ENCODE results near the gene SAMD10.

The SAMD10 gene

DNA sequence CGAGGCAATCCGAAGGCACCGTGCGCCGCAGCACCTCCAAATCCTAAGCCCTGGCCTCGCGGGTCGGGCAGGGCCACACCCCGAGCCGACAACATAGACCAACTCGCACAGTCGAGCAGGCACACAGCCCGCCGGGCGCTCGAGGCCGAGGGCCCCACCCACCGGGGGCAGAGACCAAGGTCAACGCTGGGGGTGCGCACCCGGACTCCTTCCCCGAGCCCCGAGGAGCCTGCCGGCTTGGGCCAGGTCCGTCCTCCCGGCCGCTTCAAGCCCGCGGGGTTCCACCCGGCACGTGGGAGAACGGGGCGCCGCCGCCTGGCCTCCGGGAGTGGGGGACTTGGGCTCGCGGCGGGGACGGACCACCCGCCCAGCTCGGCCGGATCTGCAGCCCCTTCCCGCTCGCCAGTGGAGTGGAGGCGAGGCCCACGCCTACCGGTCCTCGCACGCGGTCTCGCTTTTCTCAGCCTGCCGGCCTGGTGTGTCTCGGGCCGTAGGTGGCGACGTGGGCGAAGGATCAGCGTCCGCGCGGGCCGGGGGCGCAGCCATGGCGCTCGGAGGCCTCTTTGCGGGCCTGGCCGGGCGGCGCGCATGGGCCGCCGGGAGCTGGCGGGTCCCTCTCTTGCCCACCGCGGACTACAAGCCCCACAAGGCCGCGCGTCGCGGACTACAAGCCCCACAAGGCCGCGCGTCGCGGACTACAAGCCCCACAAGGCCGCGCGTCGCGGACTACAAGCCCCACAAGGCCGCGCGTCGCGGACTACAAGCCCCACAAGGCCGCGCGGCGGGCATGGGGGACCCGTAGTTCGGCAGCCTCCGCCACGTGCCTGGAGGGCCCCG lies 23.4 kb downstream of the SAMD10 start, which contains the start of gene UCKL1:
Gene UCKL1, minus strand, starts transcription at position 590 of the 837 bp plus-strand sequence. Its CDS starts 44 bp downstream, at position 546.
- Histone ChIP-seq H3K4me3 (ENCODE audit: low read depth, low read length) (peak within 1 kb of the TSS; percentile 99), H3K4me1 (ENCODE audit: control insufficient read depth, insufficient read depth, low read length) (peaks cover 4% of the 10 kb centered on the region; the same call in 1 of the 2 replicates), H3K9me3 (ENCODE audit: control insufficient read depth, insufficient read depth, low read depth, low read length) (no peaks in the 10 kb centered on the region), H3K27ac (ENCODE audit: extremely low read depth, low read depth, low read length) (peak within 1 kb of the TSS; percentile 94), H3K36me3 (ENCODE audit: control insufficient read depth in 2 of 2, insufficient read depth in 1 of 2, low read length in 2 of 2) (peaks cover 0 to 30% of the 10 kb centered on the region in 2 experiments; a peak in 1 of 3 replicates)
- CTCF ChIA-PET: interaction anchor here (0.5 to 1.4 kb wide), 5 partner anchors 9 to 63 kb away, joined by 3 to 5 read pairs (median 3); no protein-coding TSS in a partner anchor
- POLR2A ChIA-PET: interaction anchor here (0.6 to 2.7 kb wide), 14 partner anchors 8 to 248 kb away, joined by 3 to 21 read pairs (median 3); partner anchors contain the start of genes ARFRP1, PRPF6, TCEA2 and TPD52L2
- TF ChIP-seq GLIS2 (tag by site-specific recombination; IDR thresholded peaks at IDR 0.05): peak; percentile 91
- TF ChIP-seq, protein P1, sequence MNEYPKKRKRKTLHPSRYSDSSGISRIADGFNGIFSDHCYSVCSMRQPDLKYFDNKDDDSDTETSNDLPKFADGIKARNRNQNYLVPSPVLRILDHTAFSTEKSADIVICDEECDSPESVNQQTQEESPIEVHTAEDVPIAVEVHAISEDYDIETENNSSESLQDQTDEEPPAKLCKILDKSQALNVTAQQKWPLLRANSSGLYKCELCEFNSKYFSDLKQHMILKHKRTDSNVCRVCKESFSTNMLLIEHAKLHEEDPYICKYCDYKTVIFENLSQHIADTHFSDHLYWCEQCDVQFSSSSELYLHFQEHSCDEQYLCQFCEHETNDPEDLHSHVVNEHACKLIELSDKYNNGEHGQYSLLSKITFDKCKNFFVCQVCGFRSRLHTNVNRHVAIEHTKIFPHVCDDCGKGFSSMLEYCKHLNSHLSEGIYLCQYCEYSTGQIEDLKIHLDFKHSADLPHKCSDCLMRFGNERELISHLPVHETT (tag by site-specific recombination; IDR thresholded peaks at IDR 0.05): 0 out of 2 replicates have a peak, but pooled peaks have one; percentile 27
- no peak for TF ChIP-seq ZNF610 (tag by site-specific recombination; IDR thresholded peaks at IDR 0.05; ENCODE audit: borderline replicate concordance)
- TF ChIP-seq ZNF843 (tag by site-specific recombination; IDR thresholded peaks at IDR 0.05): 0 out of 2 replicates have a peak, but pooled peaks have one; percentile 44
- TF ChIP-seq, protein P2, sequence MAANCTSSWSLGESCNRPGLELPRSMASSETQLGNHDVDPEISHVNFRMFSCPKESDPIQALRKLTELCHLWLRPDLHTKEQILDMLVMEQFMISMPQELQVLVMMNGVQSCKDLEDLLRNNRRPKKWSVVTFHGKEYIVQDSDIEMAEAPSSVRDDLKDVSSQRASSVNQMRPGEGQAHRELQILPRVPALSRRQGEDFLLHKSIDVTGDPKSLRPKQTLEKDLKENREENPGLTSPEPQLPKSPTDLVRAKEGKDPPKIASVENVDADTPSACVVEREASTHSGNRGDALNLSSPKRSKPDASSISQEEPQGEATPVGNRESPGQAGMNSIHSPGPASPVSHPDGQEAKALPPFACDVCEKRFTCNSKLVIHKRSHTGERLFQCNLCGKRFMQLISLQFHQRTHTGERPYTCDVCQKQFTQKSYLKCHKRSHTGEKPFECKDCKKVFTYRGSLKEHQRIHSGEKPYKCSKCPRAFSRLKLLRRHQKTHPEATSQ (tag by site-specific recombination; IDR thresholded peaks at IDR 0.05): peak; percentile 86
- TF ChIP-seq ZNF658 (tag by site-specific recombination; IDR thresholded peaks at IDR 0.05): no peak
- TF ChIP-seq EGR2 (tag by site-specific recombination; IDR thresholded peaks at IDR 0.05; ENCODE audit: low read depth): peak; percentile 94
- TF ChIP-seq ZNF558 (tag by site-specific recombination; IDR thresholded peaks at IDR 0.05): no peak
- 0 out of 2 replicates have a peak, but pooled peaks have one; percentile 14 for TF ChIP-seq ZEB2 (tag by site-specific recombination; IDR thresholded peaks at IDR 0.05)
- peak; percentile 76; the same call in 1 of the 2 replicates for TF ChIP-seq ZFP69B (tag by site-specific recombination; IDR thresholded peaks at IDR 0.05)
- TF ChIP-seq, protein P3, sequence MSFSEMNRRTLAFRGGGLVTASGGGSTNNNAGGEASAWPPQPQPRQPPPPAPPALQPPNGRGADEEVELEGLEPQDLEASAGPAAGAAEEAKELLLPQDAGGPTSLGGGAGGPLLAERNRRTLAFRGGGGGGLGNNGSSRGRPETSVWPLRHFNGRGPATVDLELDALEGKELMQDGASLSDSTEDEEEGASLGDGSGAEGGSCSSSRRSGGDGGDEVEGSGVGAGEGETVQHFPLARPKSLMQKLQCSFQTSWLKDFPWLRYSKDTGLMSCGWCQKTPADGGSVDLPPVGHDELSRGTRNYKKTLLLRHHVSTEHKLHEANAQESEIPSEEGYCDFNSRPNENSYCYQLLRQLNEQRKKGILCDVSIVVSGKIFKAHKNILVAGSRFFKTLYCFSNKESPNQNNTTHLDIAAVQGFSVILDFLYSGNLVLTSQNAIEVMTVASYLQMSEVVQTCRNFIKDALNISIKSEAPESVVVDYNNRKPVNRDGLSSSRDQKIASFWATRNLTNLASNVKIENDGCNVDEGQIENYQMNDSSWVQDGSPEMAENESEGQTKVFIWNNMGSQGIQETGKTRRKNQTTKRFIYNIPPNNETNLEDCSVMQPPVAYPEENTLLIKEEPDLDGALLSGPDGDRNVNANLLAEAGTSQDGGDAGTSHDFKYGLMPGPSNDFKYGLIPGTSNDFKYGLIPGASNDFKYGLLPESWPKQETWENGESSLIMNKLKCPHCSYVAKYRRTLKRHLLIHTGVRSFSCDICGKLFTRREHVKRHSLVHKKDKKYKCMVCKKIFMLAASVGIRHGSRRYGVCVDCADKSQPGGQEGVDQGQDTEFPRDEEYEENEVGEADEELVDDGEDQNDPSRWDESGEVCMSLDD (tag by site-specific recombination; IDR thresholded peaks at IDR 0.05): peak; percentile 77
- peak; percentile 99 for TF ChIP-seq ZFHX2 (tag by site-specific recombination; conservative IDR thresholded peaks at IDR 0.05)
- TF ChIP-seq ZNF600 (tag by site-specific recombination; IDR thresholded peaks at IDR 0.05): peak; percentile 77
- peak; percentile 94 for TF ChIP-seq ZXDB (tag by site-specific recombination; IDR thresholded peaks at IDR 0.05)
- TF ChIP-seq ZNF132 (tag by site-specific recombination; IDR thresholded peaks at IDR 0.05; ENCODE audit: borderline replicate concordance): no peak
- TF ChIP-seq ZNF202 (tag by site-specific recombination; IDR thresholded peaks at IDR 0.05; ENCODE audit: borderline replicate concordance): no peak
- TF ChIP-seq, protein P4, sequence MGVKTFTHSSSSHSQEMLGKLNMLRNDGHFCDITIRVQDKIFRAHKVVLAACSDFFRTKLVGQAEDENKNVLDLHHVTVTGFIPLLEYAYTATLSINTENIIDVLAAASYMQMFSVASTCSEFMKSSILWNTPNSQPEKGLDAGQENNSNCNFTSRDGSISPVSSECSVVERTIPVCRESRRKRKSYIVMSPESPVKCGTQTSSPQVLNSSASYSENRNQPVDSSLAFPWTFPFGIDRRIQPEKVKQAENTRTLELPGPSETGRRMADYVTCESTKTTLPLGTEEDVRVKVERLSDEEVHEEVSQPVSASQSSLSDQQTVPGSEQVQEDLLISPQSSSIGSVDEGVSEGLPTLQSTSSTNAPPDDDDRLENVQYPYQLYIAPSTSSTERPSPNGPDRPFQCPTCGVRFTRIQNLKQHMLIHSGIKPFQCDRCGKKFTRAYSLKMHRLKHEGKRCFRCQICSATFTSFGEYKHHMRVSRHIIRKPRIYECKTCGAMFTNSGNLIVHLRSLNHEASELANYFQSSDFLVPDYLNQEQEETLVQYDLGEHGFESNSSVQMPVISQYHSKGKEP (tag by site-specific recombination; IDR thresholded peaks at IDR 0.05): peak; percentile 18; the same call in 1 of the 2 replicates
- no peak for TF ChIP-seq ZFP37 (tag by site-specific recombination; IDR thresholded peaks at IDR 0.05)
- 0 out of 2 replicates have a peak, but pooled peaks have one; percentile 26 for TF ChIP-seq OSR2 (tag by site-specific recombination; IDR thresholded peaks at IDR 0.05)
- peak; percentile 82 for TF ChIP-seq ZBTB8A (tag by site-specific recombination; IDR thresholded peaks at IDR 0.05)
- peak; percentile 63 for TF ChIP-seq SP7 (tag by site-specific recombination; IDR thresholded peaks at IDR 0.05)
- TF ChIP-seq, protein P5, sequence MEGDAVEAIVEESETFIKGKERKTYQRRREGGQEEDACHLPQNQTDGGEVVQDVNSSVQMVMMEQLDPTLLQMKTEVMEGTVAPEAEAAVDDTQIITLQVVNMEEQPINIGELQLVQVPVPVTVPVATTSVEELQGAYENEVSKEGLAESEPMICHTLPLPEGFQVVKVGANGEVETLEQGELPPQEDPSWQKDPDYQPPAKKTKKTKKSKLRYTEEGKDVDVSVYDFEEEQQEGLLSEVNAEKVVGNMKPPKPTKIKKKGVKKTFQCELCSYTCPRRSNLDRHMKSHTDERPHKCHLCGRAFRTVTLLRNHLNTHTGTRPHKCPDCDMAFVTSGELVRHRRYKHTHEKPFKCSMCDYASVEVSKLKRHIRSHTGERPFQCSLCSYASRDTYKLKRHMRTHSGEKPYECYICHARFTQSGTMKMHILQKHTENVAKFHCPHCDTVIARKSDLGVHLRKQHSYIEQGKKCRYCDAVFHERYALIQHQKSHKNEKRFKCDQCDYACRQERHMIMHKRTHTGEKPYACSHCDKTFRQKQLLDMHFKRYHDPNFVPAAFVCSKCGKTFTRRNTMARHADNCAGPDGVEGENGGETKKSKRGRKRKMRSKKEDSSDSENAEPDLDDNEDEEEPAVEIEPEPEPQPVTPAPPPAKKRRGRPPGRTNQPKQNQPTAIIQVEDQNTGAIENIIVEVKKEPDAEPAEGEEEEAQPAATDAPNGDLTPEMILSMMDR (tag by site-specific recombination; IDR thresholded peaks at IDR 0.05): peak; percentile 15
- TF ChIP-seq, protein P6, sequence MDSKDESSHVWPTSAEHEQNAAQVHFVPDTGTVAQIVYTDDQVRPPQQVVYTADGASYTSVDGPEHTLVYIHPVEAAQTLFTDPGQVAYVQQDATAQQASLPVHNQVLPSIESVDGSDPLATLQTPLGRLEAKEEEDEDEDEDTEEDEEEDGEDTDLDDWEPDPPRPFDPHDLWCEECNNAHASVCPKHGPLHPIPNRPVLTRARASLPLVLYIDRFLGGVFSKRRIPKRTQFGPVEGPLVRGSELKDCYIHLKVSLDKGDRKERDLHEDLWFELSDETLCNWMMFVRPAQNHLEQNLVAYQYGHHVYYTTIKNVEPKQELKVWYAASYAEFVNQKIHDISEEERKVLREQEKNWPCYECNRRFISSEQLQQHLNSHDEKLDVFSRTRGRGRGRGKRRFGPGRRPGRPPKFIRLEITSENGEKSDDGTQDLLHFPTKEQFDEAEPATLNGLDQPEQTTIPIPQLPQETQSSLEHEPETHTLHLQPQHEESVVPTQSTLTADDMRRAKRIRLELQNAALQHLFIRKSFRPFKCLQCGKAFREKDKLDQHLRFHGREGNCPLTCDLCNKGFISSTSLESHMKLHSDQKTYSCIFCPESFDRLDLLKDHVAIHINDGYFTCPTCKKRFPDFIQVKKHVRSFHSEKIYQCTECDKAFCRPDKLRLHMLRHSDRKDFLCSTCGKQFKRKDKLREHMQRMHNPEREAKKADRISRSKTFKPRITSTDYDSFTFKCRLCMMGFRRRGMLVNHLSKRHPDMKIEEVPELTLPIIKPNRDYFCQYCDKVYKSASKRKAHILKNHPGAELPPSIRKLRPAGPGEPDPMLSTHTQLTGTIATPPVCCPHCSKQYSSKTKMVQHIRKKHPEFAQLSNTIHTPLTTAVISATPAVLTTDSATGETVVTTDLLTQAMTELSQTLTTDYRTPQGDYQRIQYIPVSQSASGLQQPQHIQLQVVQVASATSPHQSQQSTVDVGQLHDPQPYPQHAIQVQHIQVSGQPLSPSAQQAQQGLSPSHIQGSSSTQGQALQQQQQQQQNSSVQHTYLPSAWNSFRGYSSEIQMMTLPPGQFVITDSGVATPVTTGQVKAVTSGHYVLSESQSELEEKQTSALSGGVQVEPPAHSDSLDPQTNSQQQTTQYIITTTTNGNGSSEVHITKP (tag by site-specific recombination; IDR thresholded peaks at IDR 0.05): peak; percentile 94
- peak; percentile 67; the same call in 1 of the 2 replicates for TF ChIP-seq ZNF2 (tag by site-specific recombination; IDR thresholded peaks at IDR 0.05)
